HTR-8/SVneo (cell line): Measurements from ENCODE around the gene GALNT9.
"Not testable (repeated sequence)": the region's sequence is repeated elsewhere in the genome, so short reads cannot be mapped to it uniquely, and the experiment has no call there.

Experiments used
- DNase-seq: peaks from one replicate; pipeline ENCODE4 v3.0.0; 2011; ENCODE audit warnings: low spot score, mixed read lengths; ENCODE audit not compliant: insufficient read length
- FAIRE-seq: peaks from 2 replicates; lab custom pipeline; 2011; peaks lifted over from hg19 to GRCh38; lab: Jason Lieb, UNC

GALNT9 gene

DNA sequence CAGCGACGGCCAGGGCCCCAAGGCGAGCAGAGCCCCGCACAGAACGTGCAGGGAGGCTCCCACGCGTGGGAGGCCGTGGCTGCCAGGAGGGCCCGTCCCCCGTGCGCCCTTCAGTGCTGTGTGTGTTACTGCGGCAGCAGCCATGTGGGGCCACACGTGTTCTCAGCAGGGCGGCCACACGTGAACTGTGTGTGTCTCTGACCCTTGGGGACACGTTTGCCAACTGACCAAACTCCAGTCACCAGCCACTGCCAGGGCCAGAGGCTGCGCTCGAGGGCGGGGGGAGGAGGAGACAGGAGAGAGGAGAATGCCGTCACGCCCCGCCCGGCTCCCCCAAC, 57.7 kb downstream of the GALNT9 start:
- FAIRE-seq, result no peak
- DNase-seq, result no peak

DNA sequence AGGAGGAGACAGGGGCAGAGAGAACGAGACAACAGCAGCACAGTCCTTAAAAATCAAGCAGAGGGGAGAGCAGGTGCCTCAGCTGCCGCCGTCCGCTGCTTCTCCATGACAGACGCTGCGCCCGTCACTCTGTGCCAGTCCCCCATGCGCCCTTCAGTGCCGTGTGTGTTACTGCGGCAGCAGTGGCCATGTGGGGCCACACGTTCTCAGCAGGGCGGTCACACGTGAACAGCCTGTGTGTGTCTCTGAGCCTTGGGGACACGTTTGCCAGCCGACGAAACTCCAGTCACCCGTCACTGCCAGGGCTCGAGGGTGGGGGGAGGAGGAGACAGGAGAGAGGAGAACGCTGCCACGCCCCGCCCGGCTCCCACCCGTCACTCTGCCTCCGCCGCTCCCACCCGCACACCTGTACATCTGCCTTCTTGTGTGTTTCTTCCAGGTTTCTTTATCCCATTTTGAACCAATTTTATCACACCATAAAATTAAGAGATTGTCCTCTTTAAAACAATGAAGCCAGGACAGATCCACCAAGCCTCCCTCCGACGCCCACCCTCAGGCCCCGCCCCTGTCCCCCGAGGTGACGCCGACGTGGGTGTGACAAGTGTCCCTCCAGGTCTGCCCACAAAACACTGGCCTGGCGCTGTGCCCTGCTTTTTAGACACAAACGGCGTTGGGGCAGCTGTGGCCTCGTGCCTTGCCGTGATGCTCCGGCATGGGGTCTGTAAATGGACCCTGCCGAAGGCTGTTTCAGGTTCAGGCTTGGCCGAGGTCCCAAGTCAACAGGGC, 58.2 kb downstream of the GALNT9 start:
- FAIRE-seq (no peak), DNase-seq (no peak)

DNA sequence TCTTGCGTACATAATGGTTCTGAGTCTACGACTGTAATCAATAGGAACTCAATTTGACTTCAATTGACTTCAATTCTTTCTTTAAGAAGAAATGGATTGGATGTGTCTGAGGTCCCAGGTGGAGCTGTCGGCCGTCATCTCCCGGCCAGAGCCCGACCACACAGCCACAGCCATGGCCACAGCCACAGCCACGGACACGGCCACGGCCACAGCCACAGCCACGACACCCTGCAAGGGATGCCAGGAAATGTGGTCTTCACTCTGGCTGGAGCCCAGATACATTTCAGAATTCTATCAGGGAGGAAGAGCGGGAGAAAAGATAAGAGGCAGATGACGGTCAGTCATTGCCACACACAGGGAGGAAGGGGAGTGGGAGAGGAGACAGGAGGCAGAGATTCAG, 58.9 kb downstream of the GALNT9 start:
- no peak for DNase-seq
- FAIRE-seq, result no peak

DNA sequence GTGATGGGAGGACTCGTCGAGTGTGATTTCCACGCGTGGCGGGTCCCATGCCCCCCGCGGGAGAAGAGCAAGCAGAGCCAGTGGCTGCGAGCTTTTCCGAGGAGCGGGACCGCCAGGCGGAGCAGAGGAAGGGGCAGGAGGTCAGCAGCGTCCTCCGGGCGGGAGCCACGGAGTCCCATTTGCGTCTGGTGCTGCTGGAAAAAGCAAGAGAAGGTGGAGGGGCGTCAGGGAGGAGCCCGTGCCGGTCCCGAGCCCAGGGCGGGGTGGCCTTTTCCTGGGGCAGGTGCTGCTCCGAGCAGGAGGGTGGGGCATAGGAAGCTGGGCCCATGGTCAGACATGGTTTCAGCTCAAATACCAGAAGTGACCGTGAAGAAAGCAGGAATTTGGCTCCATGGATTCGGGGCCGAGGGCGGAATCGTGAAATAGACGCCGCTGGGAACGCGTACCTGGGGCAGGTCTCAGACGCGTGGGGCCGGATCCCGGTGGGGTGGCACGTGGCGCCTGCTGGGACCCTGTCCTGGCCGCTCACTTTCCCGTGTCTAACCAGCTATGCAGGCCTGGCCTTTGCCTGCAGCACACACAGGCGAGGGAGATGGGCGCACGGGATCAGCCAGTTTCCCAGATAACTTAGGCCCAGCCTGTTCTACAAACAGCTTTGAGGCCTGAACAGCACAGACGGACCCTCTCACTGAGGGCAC, 60.0 kb downstream of the GALNT9 start:
- FAIRE-seq, result no peak
- no peak for DNase-seq

DNA sequence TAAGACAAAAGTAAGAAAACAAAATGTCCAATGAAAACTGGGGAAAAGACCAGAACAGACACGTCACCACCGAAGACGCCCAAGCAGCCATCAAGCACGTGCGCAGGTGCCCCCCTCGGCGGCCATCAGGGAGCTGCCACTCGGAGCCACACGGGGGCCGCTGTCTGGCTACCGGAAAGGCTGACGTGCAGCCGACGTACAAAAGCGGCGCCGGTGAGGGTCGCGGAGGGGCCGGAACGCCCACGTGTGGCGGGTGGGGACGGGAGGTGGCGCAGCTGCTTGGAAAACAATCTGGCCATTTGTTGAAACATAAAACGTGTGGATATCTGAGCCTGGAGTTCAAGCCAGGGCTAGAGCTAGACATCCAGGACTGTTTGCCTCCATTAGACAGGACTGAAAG, 60.7 kb downstream of the GALNT9 start:
- FAIRE-seq (no peak), DNase-seq (no peak)

DNA sequence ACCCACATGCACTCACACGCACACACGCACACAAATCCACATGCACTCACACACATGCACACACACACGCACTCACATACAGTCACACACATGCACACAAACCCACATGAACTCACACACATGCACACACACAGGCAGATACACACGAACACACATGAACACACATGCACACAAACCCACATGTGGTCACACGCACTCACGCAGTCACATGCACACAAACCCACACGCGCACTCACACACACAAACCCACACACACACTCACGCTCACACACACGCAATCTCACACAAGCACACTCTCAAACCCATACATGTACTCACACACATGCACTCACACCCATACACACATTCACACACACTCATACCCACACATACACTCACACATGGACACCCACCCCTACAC, 61.5 kb downstream of the GALNT9 start:
- FAIRE-seq, result no peak
- DNase-seq, result no peak

DNA sequence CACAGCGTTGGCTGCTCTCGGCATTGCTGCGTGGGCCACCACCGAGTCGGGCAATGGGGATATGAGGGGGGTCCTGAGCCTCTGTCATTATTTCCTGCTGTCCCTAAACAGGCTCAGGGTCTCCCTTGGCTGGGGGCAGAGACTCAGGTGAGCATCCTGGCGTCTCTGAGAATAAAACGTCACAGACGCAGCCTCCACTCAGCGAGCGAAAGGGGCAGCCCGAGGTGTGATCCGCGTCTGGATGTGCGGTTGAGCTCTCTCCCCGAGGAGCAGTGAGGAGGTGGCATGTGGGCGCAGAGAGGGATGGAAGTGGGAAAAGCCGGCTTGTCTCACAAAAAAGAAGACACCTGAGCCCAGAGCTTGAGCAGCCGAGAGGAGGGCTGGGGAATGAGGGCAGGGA, 62.6 kb downstream of the GALNT9 start:
- FAIRE-seq, result no peak
- no peak for DNase-seq

DNA sequence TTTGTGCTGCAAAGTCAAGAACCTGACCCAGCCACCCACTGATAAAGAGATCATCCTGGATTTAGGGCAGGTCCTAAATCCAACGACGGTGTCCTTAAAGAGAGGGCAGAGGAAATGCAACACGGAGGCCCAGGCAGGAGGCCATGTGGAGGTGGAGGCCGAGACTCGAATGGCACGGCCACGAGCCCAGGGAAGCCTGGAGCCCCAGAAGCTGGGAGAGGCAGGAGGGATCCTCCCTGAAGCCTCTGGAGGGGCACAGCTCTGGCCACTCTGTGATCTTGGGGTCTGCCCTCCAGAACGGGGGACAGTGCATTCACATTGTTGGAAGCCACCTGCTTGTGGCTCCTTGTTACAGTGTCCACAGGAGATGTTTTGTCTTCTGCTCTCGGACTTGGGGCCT, 63.0 kb downstream of the GALNT9 start:
- FAIRE-seq (no peak), DNase-seq (no peak)

DNA sequence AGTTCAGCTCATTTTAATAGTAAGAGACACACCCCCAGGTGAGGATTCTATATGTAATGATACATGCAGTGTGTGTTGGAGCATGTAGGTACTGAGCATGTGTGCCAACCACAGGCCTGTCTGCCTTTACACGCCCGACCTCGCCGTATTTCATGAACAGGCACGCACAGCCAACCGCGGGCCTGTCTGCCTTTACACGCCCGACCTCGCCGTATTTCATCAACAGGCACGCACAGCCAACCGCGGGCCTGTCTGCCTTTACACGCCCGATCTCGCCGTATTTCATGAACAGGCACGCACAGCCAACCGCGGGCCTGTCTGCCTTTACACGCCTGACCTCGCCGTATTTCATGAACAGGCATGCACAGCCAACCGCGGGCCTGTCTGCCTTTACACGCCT, 63.6 kb downstream of the GALNT9 start:
- FAIRE-seq, DNase-seq: not testable (repeated sequence)

DNA sequence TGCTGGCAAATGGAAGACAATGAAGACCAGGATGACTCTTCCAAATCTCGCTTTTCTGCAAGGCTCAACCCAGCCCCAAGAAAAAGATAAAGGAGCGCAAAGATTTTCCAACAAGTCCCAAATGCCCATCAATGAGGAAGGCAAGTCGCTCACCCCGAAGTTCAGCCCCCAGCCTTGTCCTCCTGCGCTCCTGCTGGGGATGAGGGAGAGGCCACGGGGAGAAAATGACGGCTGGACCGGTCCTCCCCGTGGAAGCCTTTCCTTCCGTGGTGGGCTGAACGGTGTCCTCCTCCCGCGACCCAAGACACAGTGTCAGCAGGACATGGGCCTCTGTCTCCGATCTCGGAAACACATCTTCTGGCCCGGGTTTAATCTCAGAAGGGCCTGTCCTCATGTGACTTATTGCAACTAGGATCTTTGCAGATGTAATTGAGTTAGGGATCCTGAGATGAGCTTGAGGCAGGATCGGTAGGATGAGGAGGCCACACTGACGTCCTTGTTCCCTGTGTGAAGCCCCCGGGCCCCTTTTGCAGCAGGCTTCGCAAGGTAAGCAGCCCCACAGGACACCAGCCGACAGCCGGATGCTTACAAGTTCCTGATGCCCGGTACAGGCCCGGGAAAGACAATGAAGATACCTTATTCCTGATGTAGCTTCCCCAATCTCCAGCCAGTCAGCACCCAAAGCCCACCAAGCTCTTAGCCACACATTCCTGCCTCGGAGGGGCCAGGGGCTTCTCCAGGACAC, 64.2 kb downstream of the GALNT9 start:
- FAIRE-seq (no peak), DNase-seq (no peak)

DNA sequence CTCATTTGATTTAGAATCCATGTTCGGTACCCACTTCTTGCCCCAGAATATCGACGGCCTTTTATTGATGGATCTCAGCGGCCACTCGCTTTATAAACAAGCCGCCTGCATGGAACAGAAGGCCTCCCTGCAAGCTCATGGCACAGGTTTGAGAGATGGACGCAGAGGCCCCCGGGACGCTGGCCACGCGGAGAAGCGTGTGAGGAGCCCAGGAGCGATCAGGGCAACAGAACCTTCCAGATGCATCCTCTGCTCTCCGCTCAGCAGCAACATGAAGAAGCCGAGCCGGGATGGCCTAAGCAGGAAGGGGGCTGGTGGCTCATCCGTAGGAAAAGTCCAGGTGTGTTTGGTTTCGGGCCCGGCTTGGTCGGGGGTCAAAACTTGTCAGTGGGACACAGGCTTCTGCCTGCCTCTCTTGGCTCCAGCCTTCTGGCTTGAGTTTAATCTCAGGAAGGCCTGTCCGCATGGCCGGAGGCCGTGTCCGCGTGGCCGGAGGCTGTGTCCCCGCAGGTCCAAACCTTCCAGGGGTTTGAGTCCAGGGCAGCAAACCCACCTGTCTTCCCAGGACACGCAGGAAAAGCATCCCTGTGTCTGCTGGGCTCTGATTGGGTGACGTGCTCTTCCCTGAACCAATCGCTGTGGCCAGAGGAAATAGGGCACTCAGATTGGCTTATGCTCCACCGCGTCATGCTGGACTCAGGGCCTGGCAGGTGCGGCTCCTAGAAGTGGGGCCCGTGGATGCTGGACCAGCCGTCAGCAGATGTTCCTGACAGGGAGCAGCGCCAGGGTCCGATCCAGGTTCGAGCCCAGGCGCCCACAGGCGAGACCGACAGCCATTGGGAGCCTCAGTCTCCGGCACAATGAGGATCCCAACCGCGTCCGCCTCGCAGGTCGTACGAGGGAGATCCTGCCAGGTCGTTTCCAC, 65.0 kb downstream of the GALNT9 start:
- FAIRE-seq, result no peak
- no peak for DNase-seq

DNA sequence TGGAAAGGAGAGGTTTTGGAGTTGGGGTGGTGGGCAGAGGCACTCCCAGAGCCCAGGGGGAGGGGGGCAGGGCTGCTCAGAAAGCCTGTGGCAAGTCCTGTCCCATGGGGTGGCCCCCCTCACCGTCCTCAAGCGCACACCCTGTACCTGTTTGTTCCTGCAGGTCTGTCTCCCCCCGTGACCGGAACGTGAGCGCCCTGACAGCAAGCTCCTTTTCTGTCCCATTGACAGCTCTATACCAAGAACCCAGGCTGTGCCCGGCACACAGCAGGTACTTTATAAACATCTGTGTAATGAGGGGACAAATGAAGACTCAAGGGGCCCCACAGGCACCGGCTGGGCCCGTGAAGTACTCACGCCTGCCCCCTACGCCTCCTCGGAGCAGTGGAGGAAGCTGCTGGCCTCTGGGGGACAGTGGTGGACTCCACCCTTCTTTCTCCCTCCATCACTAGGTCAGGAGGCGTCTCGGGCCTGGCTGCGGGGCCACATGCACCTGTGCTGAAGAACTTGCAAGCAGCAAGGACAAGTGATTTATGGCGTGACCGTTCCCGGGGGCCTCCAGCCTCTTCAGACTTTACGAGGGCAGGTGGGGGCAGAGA, 65.8 kb downstream of the GALNT9 start:
- DNase-seq (no peak), FAIRE-seq (no peak)

DNA sequence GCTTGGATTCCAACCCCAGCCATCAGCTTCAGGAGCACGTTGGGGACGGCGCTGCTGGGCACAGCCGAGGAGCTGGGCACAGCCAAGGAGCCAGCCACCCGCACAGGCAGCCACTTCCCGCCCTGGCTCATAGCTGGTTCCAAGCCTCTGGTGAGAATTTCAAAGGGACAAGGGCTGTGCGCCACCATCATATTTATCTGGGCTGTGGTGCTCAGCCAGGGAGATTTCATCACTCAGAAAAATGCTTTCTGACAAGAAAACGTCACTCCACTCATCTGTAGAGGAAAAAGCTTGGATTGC, 66.4 kb downstream of the GALNT9 start:
- FAIRE-seq (no peak), DNase-seq (no peak)

DNA sequence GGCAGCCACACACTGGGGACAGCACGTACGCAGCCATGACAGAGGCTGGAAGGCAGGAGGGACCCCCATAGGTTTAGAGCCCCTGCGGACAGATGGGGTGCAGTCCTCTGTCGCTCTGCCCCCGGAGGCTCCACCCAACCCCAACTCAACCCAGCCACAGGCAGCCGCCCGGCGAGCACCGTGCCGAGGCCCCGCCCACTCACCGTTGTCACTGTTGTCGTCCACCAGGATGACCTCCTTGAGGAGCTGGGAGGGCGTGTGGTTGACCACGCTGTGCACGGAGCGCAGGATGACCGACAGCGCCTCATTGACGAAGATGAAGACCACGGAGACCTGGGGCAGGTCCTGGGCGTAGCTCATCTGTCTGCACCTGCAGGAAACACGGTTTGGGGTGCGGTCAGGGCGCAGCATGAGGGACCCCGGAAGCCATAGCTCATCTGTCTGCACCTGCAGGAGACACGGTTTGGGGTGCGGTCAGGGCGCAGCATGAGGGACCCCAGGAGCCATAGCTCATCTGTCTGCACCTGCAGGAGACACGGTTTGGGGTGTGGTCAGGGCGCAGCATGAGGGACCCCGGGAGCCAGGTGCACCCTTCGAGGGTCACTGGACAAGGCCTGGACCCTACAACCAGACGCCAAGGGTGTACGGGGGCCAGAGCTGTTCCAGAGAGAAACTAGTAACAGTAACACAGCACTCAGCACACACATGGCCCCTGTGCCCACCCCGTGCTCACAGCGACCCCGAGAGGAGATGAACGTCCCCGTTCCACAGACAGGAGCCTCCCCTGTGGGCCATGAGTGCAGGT, 66.9 kb downstream of the GALNT9 start:
- DNase-seq, result no peak

DNA sequence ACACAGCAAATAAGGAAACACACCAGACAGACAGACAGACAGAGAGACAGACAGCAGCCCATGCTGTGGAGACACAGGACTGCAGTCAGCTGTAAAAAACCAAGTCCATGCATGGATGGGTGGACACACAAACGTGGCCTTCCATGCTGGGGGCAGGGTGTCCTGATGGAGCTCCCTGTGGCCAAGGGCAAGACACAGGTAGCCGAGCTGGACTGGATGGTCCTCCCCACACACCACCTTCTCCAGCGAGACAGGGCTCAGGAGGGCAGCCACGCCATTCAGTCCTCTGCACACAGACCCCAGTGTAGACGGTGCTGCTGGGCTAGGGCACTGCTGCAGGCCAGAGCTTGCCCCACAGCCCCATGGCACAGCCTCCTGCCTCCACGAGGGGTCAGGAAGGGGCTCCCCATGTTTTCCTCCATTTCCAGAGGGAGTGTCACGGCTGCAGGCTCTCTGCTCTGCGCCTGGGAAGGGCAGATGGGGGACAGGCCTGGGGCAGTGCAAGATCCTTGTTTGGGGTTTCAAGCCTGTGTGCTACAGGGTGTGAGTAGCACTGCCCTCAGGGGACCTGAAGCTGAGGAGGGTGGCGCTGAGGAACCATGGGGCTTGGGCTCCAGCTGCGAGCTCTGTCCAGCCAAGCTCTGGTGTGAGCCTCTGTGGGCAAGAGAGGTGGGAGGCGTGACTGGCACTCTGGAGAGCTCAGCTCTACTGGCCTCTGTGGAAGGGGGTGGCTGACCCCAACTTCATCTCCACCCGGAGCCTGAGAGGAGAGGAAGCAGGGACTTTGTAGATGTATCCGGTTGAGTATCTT, 67.9 kb downstream of the GALNT9 start:
- DNase-seq, result no peak

More for the DNA sequence above, 66.9 kb downstream of the GALNT9 start:
- no peak for FAIRE-seq

DNA sequence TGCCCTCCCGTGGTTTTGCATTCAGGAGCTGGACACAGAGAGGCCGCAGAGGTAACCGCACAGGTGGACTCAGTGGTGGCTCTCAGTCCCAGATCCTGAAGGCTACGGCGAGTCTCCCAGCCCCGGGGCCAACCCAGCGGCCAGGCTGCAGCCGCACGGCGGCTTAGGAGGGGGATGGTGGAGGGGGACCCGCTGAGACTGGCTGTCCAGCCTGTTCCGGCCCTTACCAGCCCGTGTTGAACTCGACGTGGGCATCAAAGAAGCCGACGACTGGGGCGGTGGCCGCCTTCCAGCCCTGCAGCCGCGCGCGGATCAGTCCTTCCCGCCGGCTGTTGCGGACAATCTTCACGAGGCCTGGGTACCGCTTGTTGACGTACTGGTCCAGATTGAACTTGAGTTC, 68.7 kb downstream of the GALNT9 start:
- FAIRE-seq, result no peak
- no peak for DNase-seq

More for the DNA sequence above, 67.9 kb downstream of the GALNT9 start:
- FAIRE-seq, result no peak

DNA sequence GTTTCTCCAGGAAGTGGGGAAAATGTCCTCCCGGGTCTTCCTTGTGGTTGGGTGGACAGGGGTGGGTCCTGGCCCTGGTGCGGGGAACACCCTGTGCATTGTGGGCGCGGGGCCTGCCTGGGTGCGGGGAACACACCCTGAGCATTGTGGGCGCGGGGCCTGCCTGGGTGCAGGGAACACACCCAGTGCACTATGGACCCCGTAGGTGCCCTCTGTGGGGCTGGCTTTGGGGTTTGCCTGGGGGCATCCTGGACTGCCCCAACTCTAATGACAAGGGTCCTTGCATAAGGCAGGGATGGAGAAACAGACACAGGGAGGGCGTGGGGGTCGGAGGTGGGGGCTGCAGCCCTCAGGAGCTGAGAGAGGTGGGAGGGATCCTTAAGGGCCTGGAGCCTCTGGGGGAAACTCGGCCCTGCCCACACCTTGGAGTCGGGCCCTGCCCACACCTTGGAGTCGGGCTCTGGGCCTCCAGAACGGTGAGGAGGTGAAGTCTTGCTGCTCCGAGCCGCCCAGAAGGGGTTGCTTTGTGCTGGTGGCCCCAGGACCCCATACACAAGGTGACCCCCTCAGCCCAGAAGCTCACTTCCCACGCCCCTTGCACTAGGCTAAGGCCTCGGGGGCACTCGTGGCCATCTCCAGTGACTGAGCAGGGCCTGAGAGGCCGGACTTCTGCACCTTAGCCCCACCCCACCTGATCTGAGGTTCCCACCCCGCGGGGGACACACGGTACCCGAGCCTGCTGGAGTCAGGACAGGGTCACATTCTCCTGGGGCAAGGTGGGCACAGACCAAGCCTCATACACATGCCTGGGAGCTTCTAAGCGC, 69.3 kb downstream of the GALNT9 start:
- DNase-seq (no peak), FAIRE-seq (no peak)
